ENCODE measurements around the gene KRT85.

DNA sequence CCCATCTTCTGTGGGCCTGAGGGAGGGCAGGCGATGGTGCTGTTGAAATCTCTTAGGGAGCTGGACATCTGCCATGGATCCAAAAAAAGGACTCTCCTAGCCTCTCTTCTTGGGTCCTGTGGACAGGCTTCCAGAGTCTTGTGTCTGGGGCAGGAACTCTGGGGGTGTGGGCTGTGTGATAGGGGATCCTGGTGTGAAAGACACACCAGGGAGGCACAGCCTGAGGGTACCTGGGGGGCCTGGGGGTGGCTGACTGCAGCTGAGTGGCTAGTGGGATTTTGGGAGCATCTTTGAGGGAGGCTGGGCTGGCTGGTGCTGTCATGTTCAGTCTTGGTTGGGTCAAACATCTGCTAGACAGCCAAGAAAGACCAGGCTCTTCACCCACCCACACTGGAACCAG lies 44.3 kb downstream of the KRT85 start:
- TF ChIP-seq EZH2 (IDR thresholded peaks at IDR 0.05) (no peak), POLR2AphosphoS5 (IDR thresholded peaks at IDR 0.05; ENCODE audit: borderline replicate concordance, low read depth, low read length) (no peak), FOXP2 (optimal IDR thresholded peaks at IDR 0.05; ENCODE audit: control extremely low read depth, extremely low read length, insufficient read depth) (no peak)

Data from SK-N-MC (cell line).